ENCODE data around the gene GAB2.

GAB2 gene

GRCh38 chr11:78427615-78428265 is 10.1 kb upstream of the GAB2 start:
- DNase-seq: no peak

DNA sequence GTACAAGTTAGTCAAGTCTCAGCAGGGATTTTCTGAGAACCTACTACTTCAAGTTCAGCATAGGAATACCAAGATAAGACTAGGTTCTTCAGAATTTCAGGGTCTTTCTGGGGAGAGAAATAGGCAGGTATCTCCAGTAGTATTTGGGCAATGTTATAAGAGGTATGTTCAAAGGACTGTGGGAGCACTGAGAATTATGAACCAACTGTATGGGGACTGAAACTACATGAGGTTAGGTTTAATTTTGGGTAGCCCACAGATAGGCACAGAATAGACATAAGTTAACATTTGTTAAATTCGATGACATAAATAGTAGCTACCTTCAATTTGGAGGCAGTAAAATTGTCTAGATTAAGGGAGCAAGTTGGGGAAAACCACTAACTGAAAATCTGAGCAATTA is 9.2 kb upstream of the GAB2 start:
- DNase-seq: no peak

GRCh38 chr11:78425399-78426070 is 7.9 kb upstream of the GAB2 start:
- DNase-seq: no peak

GRCh38 chr11:78424334-78425270 is 7.0 kb upstream of the GAB2 start:
- no peak for DNase-seq

DNA sequence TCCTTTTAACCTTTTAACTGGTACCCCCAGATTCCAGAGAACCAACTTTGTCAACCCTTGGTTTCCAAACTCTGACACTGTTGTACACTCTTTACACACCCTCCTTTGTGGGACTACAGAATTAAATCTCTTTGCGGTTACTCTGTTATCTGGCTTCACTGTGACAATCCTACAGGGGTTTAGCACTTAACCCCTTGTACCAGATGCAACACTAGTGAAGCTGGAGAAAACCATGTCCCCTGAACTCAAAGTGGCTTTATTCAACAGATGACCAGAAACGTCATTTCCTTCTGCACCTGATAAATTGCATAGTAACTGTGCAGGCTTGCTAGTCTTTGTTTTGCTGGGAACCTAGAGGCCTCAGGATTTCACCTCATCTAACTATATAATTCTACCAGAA is 5.6 kb upstream of the GAB2 start:
- no peak for DNase-seq

GRCh38 chr11:78420796-78421209 is 3.2 kb upstream of the GAB2 start:
- DNase-seq: no peak

DNA sequence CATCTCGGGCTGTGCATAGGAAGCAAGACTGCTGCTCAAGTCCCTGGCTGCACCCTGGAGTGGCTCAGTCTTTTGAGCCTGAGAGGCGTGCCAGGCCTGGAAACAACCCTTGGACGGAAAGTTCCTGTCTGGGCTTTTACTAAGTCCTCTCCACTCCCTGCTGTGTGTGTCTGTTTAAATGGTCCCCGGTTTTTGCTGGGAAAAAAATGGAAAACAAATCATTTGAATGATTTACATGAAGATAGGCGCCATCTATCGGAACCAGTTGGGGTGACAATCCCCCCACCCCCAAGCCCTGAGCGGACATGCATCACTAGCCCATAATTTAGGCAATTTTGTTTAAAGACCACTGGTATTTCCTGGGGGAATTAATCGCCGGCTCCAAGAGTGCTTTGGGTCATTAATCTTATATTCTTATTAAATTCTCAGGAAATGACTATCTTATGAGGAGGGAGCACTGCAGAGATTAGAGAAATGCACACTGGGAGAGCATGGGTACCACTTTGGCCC is 2.7 kb upstream of the GAB2 start:
- DNase-seq: peak in 5 of 6 experiments; percentile 13 to 26 (median 22)

- DNase-seq: no peak
These were observed 1.7 kb upstream of the GAB2 start for GRCh38 chr11:78419327-78419726.

DNA sequence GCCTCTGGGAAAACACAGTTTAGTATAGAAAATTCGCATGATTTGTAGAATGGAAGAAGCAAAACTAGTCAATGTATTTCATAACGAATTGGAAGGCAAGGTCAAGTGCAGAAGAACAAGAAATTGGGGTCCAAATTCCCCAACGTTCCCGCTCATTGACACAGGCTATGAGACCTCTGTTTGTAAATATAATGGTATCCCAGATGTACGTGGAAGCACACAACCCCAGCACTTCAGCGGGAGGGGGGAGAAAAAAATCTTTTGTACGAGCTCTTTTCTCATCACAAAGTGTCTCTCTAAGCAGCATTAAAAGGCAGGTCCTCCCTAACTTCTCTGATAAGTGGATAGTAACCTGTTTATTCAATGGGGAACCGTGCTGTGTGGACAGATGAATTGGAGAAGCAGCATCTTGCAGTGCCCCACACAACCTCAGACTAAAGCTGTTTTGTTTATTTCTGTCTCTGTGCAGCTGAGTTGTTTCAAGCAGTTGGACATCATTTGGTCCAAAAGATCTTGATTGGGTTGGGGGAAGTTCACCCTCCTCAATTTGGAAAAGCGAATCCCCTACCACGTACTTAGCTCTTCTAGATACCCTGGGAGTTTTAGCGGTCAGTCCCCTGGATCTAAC is 1.1 kb upstream of the GAB2 start:
- no peak for DNase-seq

GRCh38 chr11:78417888-78418583 is 416 bp upstream of the GAB2 start:
- peak; percentile 39 to 75 (median 64) for DNase-seq

GRCh38 chr11:78416285-78417174 is 1.1 kb downstream of the GAB2 start:
- peak; percentile 35 to 64 (median 48) for DNase-seq

DNA sequence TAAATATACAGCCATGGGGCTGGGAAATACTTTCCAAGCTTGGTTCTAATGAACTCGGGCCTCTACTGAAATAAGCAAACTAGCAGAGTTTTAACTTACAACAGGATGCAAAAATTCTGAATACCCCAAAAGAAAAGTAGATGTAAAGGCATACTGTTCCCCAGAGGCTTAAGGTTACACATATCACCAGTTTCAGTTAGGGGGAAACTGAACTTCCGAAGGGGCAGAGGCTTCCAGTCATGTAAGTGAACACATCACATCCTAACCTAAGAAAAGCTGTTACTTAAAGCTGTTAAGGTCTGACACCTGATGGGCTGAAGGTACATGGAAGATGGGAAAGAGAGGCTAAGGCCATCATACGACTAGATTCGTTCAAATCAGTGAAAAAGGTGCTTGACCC is 2.3 kb downstream of the GAB2 start:
- no peak for DNase-seq

- DNase-seq: peak in 3 of 6 experiments; percentile 2 to 15 (median 14)
These were observed 3.1 kb downstream of the GAB2 start for GRCh38 chr11:78414321-78415051.

GRCh38 chr11:78408619-78409018 is 9.0 kb downstream of the GAB2 start:
- DNase-seq: no peak

- DNase-seq: no peak
These were observed 10.9 kb downstream of the GAB2 start for GRCh38 chr11:78406568-78407196.

- no peak for DNase-seq
These were observed 11.8 kb downstream of the GAB2 start for GRCh38 chr11:78405805-78406204.

DNA sequence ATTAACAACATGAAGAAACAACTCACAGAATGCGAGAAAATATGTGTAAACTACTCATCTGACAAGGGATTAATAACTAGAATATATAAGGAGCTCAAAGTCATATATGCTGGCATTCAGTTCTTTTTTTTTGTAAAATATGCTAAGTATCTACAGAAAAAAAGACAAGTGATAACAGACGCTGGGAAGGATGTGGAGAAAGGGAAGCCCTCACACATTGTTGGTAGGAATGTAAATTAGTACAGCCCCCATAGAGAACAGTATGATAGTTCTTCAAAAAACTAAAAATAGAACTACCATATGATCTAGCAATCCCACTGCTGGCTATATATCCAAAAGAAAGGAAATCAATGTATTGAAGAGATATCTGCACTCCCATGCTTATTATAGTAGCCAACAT is 13.8 kb downstream of the GAB2 start:
- DNase-seq: no peak

- no peak for DNase-seq
These were observed 14.8 kb downstream of the GAB2 start for GRCh38 chr11:78402847-78403246.

GRCh38 chr11:78400702-78401101 is 16.9 kb downstream of the GAB2 start:
- DNase-seq: no peak

DNA sequence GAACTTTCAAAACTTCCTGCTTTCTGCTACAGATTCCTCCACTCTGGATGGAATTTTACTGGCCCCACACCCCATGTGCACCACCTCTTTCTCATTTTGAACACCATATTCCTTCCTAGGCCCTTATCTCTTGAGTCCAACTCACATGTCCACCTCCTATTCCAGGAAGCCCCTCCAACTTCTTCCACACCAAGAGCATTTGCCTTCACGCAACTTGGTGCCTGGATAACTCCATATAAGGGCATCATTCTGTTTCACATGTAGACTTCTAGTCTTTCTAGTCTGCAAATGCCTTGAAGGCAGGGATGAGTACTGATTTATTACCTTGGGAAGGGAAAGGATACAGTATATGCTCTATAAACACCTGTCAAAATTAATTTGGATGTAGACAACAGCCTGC is 17.5 kb downstream of the GAB2 start:
- no peak for DNase-seq
